NCI-H128 (cell line): ENCODE measurements around the gene FKBP9.
"Not testable (repeated sequence)": the region's sequence is repeated elsewhere in the genome, so short reads cannot be mapped to it uniquely, and the experiment has no call there.

Experiments used
- DNase-seq: peaks from one replicate; lab custom pipeline; 2025; ENCODE audit not compliant: unreplicated experiment; lab: John Stamatoyannopoulos, UW

The FKBP9 gene

DNA sequence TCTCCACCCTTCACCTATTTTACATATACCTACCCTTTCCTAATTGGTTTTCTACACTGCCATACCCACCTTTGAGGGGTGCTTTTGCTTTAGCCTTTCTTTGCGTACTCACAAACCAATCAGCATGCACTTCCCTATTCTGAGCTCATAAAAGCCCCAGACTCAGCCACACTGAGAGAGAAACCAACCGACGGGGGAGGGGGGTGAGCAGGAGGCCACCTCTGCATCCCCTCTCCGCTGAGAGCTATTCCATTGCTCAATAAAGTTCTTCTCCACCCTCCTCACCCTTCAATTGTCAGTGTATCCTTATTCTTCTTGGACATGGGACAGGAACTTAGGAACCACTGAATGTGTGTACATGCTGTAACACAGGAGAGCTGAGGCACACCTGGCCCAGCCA lies 9.0 kb upstream of the FKBP9 start:
- no peak for DNase-seq

- DNase-seq = no peak
These were observed 4.4 kb upstream of the FKBP9 start for GRCh38 chr7:32952876-32953275.

- DNase-seq = no peak
These were observed 1.1 kb downstream of the FKBP9 start for GRCh38 chr7:32958046-32959025.

DNA sequence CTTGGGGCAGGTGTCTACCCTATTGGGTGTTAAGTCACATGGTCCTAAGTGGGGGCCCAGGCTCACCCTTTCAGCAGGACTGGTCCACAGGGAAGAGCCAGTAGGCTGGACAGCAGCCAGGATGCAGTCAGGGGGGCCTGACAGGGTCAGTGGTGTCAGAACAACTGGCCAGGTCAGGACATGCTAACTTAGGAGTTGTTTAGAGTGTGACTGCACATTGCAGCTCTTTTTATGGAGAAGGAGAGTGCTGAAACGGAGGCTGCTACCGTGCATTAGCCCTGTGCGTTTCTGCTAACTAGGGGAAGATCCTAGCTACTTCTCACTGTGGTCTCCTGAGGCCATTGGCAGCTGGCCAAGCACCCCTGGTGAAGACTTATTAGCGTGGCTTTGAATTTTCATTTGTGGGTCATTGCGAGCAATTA lies 6.7 kb downstream of the FKBP9 start:
- not testable (repeated sequence) for DNase-seq

DNA sequence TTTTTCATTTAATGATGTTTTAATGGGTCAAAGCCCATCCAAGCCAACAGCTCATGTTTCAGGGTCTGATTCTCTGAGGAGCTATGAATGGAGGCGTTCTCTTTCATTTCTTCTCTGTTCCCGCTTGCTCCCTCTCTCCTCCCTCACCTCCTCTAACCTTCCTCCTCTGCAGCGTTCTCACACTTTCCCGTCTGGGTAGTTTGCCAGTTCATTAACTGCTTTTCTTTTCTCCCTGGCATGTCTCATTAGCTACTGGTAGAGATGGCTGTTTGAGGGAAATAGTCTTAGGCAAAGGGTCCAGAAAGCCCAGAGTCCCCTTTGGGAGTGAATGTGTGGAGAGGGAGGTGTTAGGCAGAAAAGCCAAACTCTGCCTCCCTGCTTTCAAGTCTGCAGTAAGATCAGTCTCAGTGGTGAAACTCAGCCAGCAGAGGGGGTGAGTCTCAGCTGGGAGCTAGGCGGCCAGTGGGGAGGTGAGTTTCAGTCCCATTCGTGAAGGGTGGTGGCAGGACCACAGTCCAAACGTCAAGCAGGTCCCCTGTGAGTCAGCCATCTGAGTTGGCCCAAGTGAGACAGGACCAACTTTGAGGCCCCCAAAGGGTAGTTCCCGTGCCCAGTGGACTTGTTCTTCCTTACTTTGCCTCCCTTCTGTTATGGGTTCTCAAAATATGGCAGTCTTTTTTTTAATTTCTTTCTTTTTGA lies 7.4 kb downstream of the FKBP9 start:
- not testable (repeated sequence) for DNase-seq

DNA sequence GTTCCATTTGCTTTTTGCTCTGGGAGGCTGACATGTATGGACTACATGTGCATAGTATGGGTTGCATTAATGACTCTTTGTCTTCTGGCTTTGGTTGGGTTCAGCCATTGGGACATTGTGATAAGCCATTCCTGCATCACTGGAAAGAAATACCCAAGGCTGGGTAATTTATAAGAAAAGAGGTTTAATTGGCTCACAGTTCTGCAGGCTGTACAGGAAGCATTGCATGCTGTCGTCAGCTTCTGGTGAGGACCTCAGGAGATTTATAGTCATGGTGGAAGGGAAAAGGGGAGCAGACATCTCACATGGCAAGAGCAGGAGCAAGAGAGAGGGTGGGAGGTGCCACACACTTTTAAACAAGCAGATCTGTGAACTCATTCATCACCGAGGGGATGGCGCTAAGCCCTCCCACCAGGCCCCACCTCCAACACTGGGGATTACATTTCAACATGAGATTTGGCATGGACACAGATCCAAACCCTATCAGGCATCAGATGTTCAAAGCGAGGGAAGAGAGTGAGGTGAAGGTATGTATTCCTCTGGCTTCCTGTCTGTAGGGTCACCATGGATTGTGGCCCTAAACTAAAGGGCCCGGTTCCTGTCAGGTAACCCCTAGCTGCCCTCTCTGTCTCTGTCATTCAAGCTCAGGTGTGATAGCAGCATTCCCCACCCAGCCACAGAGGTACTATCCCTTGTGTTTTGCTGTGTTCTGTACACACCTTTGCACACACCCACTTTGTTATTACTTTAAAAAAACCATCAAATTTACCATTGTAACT lies 9.4 kb downstream of the FKBP9 start:
- not testable (repeated sequence) for DNase-seq

- DNase-seq = not testable (repeated sequence)
These were observed 10.0 kb downstream of the FKBP9 start for GRCh38 chr7:32967268-32967582.

DNA sequence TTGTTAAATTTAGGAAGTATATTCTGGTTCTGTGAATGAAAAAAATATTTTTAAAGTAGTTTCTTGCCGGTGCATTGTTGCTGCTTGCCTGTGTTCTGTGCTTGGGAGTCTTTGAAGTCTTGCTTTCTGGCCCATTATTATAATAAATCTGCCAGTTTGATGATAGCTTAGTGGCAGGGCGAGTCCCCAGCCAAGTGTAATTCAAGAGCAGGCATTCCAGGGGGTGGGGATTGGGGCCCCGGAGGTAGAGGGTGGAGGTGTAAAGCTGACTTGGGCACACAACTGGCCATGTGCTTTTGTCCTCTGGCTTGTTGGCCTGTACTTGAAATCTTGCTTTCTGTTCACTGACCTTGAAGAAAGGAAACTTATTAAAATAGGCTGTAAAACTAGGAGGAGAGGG lies 14.7 kb downstream of the FKBP9 start:
- DNase-seq = not testable (repeated sequence)

DNA sequence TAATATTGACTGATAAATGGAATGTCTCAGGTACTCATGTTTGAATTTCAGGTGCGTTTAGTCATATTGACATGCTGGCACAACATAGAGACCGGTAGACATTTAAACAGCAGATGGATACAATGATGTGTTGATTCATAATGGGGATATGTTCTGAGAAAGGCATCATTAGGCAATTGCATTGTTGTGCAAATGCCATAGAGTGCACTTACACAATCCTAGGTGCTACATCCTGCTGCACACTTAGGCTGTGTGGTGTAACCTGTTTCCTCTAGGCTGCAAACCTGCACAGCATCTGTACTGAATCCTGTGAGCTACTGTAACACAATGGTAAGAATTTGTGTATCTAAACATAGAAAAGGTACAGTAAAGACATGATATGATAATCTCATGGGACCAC lies 19.9 kb downstream of the FKBP9 start:
- not testable (repeated sequence) for DNase-seq

DNA sequence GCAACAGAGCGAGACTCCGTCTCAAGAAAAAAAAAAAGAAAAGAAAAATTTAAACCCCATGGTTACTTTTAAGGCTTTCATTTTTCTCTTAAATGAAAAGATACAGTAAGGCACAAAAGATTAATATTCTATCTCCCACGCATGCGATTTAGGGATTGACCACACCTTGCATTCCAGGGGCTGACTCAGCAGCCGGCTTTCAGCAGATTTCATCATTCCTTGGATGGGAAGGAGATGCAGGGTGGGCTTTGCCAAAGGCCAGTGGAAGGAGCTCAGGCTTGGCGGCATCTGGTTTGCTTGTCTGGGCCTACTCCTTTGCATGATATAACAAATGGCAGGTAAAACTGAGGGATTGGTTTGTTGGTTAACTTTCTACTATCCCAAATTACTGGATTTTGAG lies 22.0 kb downstream of the FKBP9 start:
- not testable (repeated sequence) for DNase-seq

GRCh38 chr7:32979902-32980301 lies 22.7 kb downstream of the FKBP9 start:
- not testable (repeated sequence) for DNase-seq

GRCh38 chr7:32988148-32988547 lies 30.9 kb downstream of the FKBP9 start:
- DNase-seq = not testable (repeated sequence)

DNA sequence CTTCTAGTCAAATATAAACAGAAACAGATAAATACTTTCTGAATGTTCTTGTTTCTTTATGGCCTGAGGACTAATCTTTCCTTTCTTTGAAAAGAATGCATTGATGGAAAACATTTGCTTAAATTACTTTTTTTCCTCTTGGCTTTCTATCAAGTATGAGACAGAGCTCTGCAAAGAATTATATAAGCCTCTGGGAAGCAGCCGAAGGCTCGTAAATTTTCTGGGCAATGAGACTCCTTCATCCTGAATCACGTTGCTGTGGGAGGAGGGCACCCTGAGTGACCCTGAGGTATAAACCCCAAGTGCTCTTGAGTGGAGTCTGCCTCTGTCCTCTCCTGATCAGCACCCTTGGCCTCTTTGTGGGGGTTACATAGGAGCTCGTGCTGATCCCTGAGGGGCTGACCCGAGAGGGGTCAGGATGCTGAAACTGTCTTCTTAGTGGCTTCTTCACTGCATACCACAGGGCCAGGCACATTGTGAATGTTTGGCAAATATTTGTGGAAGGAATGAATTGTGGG lies 33.9 kb downstream of the FKBP9 start:
- not testable (repeated sequence) for DNase-seq

- not testable (repeated sequence) for DNase-seq
These were observed 34.9 kb downstream of the FKBP9 start for GRCh38 chr7:32991975-32992700.

- DNase-seq = not testable (repeated sequence)
These were observed 35.5 kb downstream of the FKBP9 start for GRCh38 chr7:32992750-32993149.

- not testable (repeated sequence) for DNase-seq
These were observed 40.7 kb downstream of the FKBP9 start for GRCh38 chr7:32997956-32998355.

DNA sequence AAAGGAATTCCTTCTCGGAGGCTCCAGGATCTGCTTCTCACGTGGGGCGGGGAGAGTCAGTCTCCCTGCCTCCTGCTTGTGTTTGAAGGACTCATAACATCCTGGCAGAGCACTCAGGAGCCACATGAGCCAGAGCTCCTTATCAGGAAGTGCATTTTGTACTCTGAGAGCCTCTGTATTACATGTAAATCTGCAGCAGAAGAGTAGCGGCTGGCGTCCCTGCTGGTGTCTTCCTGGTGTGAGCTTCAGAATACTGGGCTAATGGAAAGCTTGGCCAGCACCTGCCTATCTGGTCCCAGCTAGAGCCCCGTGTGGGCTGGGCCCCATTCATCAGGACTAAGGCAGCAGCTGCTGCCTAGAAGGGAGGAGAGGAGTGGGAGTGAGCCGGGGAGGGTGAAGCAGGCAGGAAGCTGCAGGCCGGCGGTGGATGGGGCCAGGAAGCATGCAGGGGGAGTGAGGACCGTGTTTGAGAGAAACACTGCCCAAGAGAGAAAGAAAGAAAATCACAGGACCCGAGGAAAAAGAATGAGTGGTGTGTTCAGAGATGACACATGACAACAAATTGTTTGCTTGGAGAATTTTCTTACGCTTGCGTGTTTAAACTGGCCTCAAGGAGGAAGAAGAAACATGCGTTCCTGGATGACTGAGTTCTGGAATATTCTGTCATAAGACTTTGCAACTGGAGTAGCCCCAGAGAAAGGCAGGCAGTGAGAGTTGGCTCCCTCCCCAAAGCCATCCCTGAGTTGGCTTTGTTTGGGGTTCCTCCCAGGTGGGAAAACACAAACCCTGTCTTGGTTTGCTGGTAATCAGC lies 41.3 kb downstream of the FKBP9 start:
- DNase-seq = not testable (repeated sequence)

- not testable (repeated sequence) for DNase-seq
These were observed 42.1 kb downstream of the FKBP9 start for GRCh38 chr7:32999380-32999779.

GRCh38 chr7:33003111-33003510 lies 45.9 kb downstream of the FKBP9 start:
- DNase-seq = not testable (repeated sequence)
